GM18511 (cell line): ENCODE results near the gene GPR137B.

Source experiments
- ATAC-seq: cut with Tn5 transposase; IDR thresholded peaks from one replicate; pipeline ENCODE4 v1.9.1; 2021; ENCODE audit warnings: mild to moderate bottlenecking, moderate library complexity; ENCODE audit not compliant: unreplicated experiment

The GPR137B gene

DNA sequence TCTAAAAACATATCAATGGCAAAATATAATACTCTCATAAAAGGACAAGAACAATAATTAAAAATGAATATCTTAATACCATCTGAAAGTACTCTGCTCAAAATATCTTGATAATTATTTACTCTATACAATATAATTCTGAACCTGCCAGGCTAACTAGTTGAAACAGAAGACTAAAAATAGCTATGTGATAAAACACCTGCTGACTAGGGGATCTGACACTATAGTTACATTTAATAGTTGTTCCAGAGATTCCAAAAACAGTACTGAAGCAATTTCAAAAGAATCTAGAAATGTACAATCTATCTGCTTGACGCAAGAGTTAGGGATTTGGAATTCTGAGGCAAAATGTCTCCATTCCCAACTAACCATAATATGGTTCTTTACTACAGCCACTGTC is 109.2 kb downstream of the GPR137B start:
- ATAC-seq, result no peak

DNA sequence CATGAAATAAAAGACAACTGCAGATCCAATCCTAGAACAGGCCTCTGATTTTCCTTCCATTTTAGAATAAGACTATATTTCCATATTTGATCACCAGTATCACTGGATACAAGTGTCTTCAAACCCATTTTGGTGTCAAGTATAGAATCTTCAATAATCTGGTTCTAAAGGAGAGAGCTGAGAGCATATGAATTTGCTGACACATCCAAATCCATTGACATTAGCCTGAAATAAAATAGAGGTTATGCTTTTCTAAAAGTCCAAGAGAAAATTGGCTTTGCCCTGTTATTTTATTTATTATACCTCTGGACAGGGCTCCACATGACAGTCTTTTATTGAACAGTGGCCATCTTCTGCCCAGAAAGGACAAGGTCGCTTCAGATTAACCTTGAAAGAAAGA is 110.8 kb downstream of the GPR137B start:
- ATAC-seq, result no peak

DNA sequence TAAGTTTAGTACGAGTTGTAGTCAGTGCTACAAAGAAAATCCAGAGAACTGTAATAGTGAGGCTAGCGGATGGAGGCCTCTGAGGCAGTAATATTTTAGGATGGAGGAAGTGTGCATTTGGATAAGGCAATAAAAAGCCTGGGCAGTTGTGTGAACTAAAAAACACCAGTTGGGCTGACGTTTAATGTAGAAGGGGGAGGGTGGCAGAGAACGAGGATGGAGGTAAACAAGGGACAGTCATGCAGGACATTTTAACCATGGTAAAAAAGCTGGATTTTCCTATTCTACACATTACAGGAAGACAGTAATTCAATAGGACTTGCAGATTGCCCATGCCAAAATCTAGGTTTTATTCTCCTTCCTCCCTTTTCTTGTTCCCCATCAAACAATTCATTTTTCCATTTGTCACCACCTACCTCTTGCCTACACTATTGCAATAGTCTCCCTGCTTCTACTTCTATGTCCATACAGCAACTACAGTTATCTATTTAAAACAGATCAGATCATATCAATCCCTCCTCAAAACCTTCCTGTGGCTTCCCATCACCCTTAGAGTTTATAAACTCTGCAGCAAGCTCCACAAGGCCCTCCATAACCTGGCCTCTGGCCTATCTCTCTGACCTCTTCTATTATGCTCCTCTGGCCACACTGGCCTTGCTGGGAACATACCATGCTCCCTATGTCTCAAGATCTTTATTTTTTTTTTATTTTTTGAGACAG is 111.7 kb downstream of the GPR137B start:
- no peak for ATAC-seq

DNA sequence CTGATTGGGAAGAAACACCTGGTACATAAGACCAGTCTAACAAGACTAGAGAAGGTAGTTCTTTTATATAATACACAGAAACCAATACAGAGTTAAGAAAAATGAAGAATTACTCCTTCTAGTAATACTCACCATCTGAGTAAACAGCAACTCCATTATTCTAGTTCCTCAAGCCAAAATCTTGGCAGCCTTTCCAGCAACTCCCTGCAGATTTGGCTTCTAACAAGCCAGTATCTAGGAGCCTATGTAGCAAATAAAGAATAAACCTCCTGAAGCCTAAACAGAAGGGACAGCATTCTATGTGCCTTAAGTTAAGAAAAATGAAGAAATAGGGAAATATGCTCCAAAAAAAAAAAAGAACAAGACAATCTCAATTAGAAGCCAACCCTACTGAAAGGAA is 114.9 kb downstream of the GPR137B start:
- no peak for ATAC-seq

DNA sequence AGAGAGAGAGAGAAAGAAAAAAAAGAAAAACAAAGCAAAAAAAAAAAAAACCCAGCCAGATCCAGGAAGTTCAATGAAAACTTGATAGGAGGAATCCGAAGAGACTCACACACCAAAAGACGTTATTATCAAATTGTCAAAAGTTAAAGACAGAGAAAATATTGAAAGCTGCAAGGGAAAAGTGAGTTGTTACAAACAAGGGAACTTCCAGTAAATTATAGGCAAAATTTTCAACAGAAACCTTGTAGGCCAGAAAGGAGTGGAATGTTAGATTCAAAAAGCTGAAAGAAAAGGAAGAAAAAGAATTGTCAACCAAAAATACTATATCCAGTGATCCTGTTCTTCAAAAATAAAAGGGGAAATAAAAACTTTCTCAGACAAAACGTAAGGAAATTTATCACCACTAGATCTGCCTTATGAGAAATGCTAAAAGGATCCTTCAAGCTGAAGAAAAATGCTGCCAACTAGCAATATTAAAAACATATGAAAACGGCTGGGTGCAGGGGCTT is 115.8 kb downstream of the GPR137B start:
- ATAC-seq, result no peak
